Brain pericyte (primary cell): ENCODE results near the gene PRKN.

Source experiments
- DNase-seq: peaks from one replicate; pipeline ENCODE4 v3.0.0-alpha.2; 2012; ENCODE audit warnings: low read depth, low spot score

Gene PRKN

GRCh38 chr6:161736781-161737292 is 990.7 kb downstream of the PRKN start:
- DNase-seq: no peak

DNA sequence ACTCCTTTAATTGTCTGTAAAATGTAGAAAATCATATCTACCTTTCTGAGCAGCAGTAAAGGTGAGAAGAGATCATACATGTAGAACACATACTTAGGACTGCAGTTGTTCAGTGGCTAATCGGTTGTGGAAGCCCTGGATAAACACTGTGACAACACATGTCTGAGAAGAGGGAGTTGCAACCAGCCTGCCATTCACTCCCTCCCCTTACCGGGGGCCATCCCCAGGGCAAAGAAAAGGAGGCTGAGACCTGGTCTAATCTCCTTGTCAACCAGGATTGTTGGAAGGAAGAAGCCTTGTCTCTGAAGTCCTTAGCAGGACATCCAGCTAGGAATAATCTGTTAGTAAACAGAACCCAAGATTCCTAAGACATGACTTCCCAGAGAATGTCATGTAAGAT is 991.2 kb downstream of the PRKN start:
- DNase-seq: no peak

DNA sequence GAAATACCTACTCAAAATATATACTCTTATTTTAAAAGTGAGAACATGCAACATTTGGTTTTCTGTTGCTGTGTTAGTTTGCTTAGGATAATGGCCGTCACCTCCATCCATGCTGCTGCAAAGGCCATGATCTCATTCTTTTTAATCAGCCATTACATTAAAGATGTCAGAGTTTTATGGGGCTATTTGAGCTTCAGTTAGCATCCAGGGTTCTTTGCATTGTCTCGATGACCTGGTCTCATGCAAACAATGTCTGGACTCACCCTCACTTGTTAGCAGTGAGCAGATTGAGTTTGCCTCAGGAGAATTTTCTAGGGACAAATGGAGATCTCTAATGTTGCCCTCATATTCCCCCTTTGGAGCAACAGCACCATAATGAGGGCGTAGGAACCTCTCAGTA is 995.0 kb downstream of the PRKN start:
- DNase-seq: no peak

- no peak for DNase-seq
Measured at GRCh38 chr6:161727083-161727833, 1000.3 kb downstream of the PRKN start.

DNA sequence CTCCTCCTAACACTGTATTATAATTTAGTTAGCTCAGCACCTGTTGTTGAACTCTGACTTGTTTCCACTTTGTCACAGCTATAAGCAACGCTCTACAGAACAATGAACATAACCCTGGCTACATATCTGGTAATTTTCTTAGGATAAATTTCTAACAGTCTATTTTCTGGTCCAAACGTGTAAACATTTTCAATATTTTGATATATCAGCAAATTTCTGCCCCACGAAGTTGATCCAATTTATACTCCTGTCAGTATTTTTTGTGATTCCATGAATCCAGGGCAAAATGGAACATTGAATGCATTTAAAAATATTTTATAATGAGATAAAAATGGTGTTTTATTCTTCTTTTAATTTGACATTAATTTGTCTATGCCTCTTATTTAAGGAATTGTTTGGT is 1005.2 kb downstream of the PRKN start:
- no peak for DNase-seq

DNA sequence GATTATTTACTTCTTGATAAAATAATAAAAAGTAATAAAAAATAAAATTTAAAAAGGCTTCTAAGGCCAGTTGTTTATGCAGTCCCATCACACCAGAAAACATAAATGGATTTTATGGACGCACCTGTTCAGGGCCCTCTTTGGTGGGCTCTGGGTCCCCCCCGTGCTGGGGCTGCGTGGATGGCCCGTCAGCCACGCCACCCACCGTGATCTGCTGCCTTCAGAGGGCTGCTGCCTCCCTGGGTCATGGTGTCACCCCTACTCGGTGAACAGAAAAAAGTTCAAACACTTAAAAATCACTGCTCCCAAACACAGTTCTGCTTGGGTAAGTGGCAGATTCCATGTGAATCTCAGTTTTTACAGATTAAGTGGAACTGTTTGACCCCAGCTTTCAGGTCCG is 1006.1 kb downstream of the PRKN start:
- no peak for DNase-seq

DNA sequence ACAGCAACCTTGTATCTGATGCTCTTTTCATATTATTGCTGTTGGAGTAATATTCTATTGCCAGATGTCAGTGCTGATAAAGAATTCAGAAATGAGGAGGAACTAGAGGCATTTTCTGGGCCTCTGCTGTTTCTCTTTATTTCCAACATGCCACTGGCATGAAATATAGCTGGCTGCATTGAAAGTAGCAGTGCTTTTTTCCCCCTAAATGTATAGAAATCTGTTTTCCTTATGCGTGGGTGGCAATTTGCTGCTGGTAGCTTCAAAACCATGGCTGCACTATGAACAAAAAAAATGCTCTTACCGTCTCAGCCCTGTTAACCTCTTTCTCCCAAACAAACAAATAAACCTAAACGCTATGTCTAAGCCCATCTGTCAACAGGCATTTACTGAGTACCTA is 1011.4 kb downstream of the PRKN start:
- DNase-seq: no peak

DNA sequence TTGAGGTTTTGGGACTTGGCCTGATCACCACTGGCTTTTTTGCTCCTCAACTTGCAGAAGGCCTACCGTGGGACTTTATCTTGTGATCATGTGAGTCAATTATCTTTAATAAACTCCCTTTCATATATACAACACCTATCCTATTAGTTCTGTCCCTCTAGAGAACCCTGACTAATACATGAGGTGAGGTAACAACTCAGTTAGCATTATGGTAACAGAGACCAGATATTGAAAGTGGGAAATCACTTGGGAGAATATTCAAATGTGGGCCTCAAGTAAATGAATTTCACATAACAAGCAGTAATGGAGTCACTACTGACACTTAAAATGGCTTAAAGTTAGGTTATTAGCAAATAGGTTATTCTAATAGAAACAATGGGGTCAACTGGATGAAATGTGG is 1015.6 kb downstream of the PRKN start:
- DNase-seq: no peak

- DNase-seq: no peak
Measured at GRCh38 chr6:161711515-161711914, 1016.1 kb downstream of the PRKN start.

DNA sequence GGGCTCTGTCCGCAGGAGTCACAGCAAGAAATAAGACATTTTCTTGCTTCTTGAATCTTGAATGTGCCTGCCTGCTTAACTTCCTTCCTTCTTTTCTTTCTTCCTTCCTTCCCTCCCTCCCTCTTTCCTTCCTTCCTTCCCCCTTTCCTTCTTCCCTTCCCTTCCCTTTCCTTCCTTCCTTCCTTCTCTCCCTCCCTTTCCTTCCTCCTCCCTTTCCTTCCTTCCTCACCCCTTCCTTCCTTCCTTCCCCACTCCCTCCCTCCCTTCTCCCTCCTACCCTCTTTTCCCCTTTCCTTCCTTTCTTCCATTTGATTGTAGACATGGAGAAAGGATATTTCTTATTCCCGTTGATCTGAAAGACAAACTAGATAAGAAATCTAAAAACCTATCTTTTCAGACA is 1016.9 kb downstream of the PRKN start:
- DNase-seq: no peak

GRCh38 chr6:161701056-161701455 is 1026.5 kb downstream of the PRKN start:
- DNase-seq: no peak

- no peak for DNase-seq
Measured at GRCh38 chr6:161696801-161697200, 1030.8 kb downstream of the PRKN start.

GRCh38 chr6:161694995-161695394 is 1032.6 kb downstream of the PRKN start:
- DNase-seq: no peak

- DNase-seq: no peak
Measured at GRCh38 chr6:161686655-161687054, 1040.9 kb downstream of the PRKN start.

DNA sequence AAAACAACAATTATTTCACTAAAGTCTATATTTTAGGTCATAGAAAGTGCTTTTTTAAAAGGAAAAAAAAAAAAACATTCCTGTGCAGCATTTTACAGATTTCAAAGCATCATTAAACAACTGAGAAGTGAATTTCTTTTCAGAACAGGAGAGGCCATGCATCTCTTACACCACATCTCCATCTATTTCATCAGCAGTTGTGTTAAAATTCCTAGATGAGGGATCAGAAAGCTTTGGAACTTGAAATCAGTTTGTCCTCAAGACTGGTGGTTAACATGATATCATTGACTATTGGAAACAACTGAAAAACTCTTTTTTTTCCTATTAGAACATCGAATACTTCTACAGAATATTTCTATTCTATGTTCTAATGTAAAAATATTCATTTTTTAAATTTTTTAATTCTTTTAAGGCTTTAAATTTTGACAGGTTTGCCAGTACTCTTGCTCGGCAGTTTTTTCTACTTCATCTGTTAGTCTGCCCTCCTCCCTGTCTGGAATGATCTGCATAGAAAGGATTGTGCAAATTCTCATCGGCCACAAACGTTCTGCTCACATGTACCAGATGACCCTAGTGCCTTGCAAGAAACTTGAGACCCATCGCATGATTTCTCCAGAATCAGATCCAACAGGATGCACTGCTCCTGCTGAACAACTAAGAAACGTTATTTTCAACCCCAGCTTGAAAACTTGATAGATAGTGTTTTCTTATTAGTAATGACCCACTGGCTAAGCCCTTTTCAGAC is 1042.7 kb downstream of the PRKN start:
- no peak for DNase-seq

DNA sequence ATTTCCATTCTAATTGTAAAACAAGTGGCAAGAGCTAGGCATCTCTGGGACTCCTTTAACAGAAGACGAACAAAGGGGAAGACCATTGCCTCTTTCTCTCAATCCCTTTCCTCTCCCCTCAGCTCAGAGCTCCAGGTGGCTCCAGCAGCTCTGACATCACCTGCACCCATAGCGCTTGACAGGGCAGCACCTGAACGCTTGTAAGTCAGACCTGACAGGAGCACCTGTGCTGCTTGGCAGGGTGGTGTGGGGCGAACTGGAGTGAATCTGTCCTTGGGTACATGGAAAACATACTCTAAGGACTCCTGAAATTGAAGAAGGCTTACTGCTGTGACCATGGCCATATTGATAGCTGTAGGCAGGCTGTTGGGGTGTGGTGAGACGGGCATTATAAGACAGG is 1044.2 kb downstream of the PRKN start:
- no peak for DNase-seq

- no peak for DNase-seq
Measured at GRCh38 chr6:161682982-161683381, 1044.6 kb downstream of the PRKN start.

DNA sequence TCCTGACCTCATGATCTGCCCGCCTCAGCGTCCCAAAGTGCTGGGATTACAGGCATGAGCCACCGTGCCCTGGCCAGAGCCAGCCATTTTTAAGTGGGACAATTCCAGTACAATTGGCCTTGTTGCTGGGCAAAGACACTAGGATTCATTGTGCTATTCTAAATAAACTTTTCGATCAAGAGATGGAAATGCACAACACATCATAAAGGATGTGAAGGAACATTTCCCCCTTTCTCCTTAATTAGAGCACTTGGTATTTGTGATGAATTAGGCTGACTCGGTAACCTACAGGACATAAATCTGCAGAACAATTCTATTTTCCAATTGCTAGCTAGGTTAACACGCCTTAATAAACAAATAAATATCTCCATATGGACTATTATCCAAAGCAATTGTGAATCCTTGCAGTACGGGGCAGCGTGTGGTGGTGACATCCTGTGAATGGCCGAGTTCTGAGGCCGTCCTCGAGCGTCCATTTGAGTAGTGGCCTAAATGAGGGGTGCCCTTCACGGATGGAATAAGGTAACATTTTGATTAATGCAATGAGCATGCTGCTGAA is 1047.5 kb downstream of the PRKN start:
- DNase-seq: no peak

DNA sequence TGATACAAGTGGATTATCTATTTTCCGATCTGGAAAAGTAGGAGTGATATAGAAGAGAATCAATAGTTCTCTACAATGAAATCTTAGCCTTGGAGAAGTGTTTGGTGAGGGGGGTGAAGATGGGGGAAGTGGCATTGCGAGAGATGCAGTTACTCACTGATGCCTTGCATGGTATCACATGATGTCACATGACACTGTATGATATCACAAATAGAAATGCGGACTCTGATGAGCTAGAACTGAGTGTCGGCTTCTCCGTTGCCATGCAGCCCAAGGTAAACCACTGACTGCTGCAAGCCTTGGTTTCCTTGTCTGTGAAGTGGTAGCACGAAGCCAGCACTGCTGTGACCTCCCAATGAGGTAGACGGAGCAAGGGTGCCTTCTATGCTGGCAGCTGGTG is 1050.4 kb downstream of the PRKN start:
- DNase-seq: no peak

- DNase-seq: no peak
Measured at GRCh38 chr6:161676586-161676985, 1051.0 kb downstream of the PRKN start.

GRCh38 chr6:161674930-161675682 is 1052.5 kb downstream of the PRKN start:
- DNase-seq: no peak

DNA sequence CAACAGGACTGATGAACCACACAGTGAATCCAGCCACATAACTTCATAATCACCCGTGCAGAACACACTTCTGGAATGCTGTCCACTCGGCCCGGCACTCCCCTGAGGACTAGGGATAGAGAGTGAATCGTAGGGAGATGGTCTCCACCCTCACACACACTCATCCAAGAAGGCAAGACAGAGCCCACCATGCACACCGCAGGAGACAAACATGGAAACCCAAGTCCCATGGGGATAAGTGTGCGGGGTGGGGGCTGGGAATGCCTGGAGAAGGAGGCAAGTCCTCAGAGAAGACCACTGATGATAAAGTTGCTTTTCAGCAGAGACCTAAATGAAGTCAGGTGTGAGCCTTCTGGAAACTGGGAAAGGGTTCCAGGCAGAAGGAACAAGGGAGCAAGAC is 1054.5 kb downstream of the PRKN start:
- no peak for DNase-seq
